Mucosa of stomach (tissue), 1 donor: Measurements from ENCODE around the gene GIMAP1.
A peak's percentile ranks its signal among the peaks of the same experiment; 100 is the strongest.

Source experiments
- H3K27me3 ChIP-seq: one replicate; pipeline ENCODE4 v1.7.0; 2013; ENCODE audit warnings: mild to moderate bottlenecking, low read length; ENCODE audit not compliant: control insufficient read depth, insufficient read depth
- H3K36me3 ChIP-seq: one replicate; pipeline ENCODE4 v1.7.0; 2013; ENCODE audit warnings: low read length; ENCODE audit not compliant: control insufficient read depth, insufficient read depth
- H3K4me1 ChIP-seq: one replicate; pipeline ENCODE4 v1.7.0; 2013; ENCODE audit warnings: mild to moderate bottlenecking, low read length; ENCODE audit not compliant: control insufficient read depth, insufficient read depth
- H3K4me3 ChIP-seq: one replicate; pipeline ENCODE4 v1.7.0; 2013; ENCODE audit warnings: low read length
- H3K9ac ChIP-seq: one replicate; pipeline ENCODE4 v1.7.0; 2013; ENCODE audit warnings: mild to moderate bottlenecking, low read length, moderate library complexity
- H3K9me3 ChIP-seq: one replicate; pipeline ENCODE4 v1.7.0; 2013; ENCODE audit warnings: mild to moderate bottlenecking, low read length, moderate library complexity; ENCODE audit not compliant: control insufficient read depth
- donor health status: Pancreatic carcinoma.

GIMAP1 gene

DNA sequence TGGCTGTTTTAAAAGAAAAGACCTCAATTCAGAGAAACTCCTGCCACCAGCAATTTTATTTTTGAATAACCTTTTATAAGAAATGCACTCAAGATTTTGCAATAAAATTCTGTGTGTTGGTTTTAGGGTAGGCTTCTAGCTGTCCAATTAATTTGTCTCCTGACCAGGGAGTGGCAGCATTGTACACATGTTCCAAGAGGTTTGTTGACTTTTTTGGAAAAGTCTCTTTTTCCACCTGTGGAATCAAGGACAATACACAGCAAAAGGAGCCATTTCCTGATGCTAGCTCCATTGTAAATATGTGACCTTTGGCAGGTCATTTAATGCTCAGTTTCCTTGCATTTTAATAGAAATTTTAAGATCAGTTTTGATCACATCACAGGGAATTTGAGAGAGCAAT, 22.6 kb downstream of the GIMAP1 start:
- Histone ChIP-seq H3K4me1 (no peaks in the 10 kb centered on the region), H3K36me3 (no peaks in the 10 kb centered on the region), H3K4me3 (no peak overlapping the region), H3K9ac (peak overlapping the region; percentile 30), H3K9me3 (no peaks in the 10 kb centered on the region), H3K27me3 (peaks cover 4% of the 10 kb centered on the region)

DNA sequence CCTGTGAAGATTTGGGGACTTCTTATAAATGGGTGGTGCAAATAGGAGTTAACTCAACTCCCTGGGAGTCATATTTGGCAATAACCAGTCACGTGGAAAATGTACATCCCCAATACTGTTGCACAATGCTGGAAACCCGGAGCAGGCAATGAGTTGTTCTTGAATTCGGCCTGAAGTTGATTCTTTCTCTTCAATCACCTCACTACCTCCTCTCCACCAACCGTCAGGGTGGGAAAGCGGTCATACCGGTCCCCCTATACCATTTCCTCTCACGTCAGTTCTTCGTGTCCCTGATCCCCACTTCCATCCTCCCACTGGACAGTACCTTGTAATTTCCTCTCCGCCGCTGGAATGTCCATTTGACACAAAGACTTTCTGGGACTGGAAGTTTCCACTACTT, 23.6 kb downstream of the GIMAP1 start:
- Histone ChIP-seq H3K4me1 (no peaks in the 10 kb centered on the region), H3K36me3 (no peaks in the 10 kb centered on the region), H3K4me3 (no peak overlapping the region), H3K9me3 (no peaks in the 10 kb centered on the region), H3K27me3 (peaks cover 4% of the 10 kb centered on the region), H3K9ac (no peak overlapping the region)

DNA sequence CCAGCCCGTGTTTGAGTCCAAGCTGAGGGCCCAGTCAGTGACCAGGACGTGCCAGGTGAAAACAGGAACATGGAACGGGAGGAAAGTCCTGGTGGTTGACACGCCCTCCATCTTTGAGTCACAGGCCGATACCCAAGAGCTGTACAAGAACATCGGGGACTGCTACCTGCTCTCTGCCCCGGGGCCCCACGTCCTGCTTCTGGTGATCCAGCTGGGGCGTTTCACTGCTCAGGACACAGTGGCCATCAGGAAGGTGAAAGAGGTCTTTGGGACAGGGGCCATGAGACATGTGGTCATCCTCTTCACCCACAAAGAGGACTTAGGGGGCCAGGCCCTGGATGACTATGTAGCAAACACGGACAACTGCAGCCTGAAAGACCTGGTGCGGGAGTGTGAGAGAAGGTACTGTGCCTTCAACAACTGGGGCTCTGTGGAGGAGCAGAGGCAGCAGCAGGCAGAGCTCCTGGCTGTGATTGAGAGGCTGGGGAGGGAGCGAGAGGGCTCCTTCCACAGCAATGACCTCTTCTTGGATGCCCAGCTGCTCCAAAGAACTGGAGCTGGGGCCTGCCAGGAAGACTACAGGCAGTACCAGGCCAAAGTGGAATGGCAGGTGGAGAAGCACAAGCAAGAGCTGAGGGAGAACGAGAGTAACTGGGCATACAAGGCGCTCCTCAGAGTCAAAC, 26.0 kb downstream of the GIMAP1 start:
- no peak overlapping the region for H3K9ac ChIP-seq
- H3K4me1 ChIP-seq = no peaks in the 10 kb centered on the region
- H3K27me3 ChIP-seq = peaks cover 4% of the 10 kb centered on the region
- H3K4me3 ChIP-seq = no peak overlapping the region
- H3K36me3 ChIP-seq = no peaks in the 10 kb centered on the region
- H3K9me3 ChIP-seq = no peaks in the 10 kb centered on the region

DNA sequence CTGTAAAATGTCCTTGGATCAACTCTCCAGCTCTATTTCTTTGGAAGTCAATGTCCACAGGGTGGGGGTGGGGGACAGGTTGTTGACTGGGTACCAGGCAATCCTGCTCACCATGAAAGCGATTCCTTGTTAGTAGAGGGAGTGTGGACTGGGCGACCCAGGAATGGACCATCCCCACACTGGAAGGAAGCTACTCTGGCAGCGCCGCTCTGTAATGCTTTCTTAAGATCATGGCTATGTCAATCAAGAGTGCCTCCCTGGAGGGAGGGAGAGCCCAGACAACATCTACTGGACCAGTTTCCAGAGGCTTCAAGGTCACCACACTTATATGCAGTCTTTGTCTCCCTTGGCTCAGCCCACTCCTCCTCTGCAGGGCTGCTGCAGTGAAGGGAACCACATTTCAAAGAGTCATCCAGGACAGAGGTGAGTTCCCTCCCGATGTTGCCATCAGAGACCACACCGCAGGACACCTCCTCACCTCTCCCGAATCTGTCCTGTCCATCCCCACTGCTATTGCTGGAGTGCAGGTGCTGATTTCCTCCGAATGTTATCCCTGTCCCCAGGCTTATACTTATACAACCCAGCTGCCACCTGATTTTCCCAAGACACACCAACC, 27.7 kb downstream of the GIMAP1 start:
- Histone ChIP-seq H3K36me3 (no peaks in the 10 kb centered on the region), H3K9me3 (no peaks in the 10 kb centered on the region), H3K4me3 (no peak overlapping the region), H3K9ac (no peak overlapping the region), H3K27me3 (peaks cover 5% of the 10 kb centered on the region), H3K4me1 (no peaks in the 10 kb centered on the region)

- Histone ChIP-seq H3K4me3 (no peak overlapping the region), H3K4me1 (no peaks in the 10 kb centered on the region), H3K9me3 (no peaks in the 10 kb centered on the region), H3K9ac (no peak overlapping the region), H3K27me3 (peaks cover 5% of the 10 kb centered on the region), H3K36me3 (no peaks in the 10 kb centered on the region)
Observed at GRCh38 chr7:150745086-150745485, 28.7 kb downstream of the GIMAP1 start.

DNA sequence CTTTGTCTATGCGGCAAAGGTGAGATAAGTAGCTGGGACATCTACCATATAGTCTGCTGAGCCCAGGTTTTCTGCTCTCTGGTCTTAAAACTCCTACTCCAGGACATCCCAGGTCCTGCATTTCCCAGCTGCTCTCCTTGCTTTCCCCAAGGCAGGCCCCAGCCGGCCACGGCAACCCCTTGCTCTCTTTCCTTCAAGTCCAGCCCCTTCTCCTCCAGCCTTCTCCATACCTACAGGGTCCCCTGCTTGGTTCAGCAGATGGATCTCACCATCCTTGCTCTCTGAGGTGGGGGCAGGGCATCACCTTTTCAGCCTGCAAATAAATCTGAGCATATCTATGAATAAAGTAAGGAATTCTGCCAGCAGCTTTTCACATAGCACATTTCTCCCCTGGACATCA, 29.5 kb downstream of the GIMAP1 start:
- Histone ChIP-seq H3K27me3 (peaks cover 5% of the 10 kb centered on the region), H3K36me3 (no peaks in the 10 kb centered on the region), H3K4me1 (no peaks in the 10 kb centered on the region), H3K9me3 (no peaks in the 10 kb centered on the region), H3K9ac (no peak overlapping the region), H3K4me3 (no peak overlapping the region)

DNA sequence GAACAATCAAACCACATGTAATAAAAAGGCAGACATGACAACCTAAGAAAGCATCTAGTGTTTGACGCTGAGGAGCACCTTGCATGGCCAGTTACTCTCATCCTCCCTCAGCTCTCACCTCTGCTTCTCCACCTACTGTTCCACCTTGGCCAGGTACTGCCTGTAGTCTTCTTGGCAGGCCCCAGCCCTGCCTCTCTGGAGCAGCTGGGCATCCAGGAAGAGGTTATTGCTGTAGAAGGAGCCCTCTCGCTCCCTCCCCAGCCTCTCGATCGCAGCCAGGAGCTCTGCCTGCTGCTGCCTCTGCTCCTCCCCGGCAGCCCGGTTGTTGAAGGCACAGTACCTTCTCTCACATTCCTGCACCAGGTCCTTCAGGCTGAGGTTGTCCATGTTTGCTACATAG, 30.5 kb downstream of the GIMAP1 start:
- Histone ChIP-seq H3K9ac (no peak overlapping the region), H3K4me1 (no peaks in the 10 kb centered on the region), H3K36me3 (no peaks in the 10 kb centered on the region), H3K4me3 (no peak overlapping the region), H3K9me3 (no peaks in the 10 kb centered on the region), H3K27me3 (peaks cover 5% of the 10 kb centered on the region)

- Histone ChIP-seq H3K36me3 (no peaks in the 10 kb centered on the region), H3K27me3 (peaks cover 5% of the 10 kb centered on the region), H3K9me3 (no peaks in the 10 kb centered on the region), H3K4me3 (no peak overlapping the region), H3K9ac (no peak overlapping the region), H3K4me1 (no peaks in the 10 kb centered on the region)
Observed at GRCh38 chr7:150748376-150748775, 32.0 kb downstream of the GIMAP1 start.

GRCh38 chr7:150751702-150752101, 35.3 kb downstream of the GIMAP1 start:
- H3K36me3 ChIP-seq = no peaks in the 10 kb centered on the region
- peaks cover 5% of the 10 kb centered on the region for H3K27me3 ChIP-seq
- H3K9me3 ChIP-seq = no peaks in the 10 kb centered on the region
- no peak overlapping the region for H3K4me3 ChIP-seq
- no peak overlapping the region for H3K9ac ChIP-seq
- no peaks in the 10 kb centered on the region for H3K4me1 ChIP-seq

DNA sequence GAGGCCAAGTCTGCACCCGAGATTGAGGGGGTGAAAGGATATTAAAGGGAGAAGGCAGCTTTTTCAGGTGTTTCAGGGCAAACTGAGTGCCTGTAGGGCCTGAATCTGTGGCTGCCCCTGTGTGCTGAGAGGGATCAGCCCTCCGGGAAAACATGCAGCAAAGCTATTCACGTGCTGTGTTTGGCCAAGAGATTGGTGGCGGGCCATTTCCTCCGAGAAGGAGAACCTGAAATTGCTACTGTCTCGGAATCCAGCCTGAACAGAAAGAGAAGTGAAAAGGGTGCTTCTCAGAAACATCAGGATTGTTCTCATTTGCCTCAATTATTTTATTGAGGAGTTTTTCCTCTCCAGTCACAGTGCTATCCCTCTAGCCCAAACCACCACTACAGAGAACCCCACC, 36.8 kb downstream of the GIMAP1 start:
- Histone ChIP-seq H3K4me1 (no peaks in the 10 kb centered on the region), H3K36me3 (no peaks in the 10 kb centered on the region), H3K4me3 (no peak overlapping the region), H3K27me3 (no peaks in the 10 kb centered on the region), H3K9me3 (no peaks in the 10 kb centered on the region), H3K9ac (no peak overlapping the region)

DNA sequence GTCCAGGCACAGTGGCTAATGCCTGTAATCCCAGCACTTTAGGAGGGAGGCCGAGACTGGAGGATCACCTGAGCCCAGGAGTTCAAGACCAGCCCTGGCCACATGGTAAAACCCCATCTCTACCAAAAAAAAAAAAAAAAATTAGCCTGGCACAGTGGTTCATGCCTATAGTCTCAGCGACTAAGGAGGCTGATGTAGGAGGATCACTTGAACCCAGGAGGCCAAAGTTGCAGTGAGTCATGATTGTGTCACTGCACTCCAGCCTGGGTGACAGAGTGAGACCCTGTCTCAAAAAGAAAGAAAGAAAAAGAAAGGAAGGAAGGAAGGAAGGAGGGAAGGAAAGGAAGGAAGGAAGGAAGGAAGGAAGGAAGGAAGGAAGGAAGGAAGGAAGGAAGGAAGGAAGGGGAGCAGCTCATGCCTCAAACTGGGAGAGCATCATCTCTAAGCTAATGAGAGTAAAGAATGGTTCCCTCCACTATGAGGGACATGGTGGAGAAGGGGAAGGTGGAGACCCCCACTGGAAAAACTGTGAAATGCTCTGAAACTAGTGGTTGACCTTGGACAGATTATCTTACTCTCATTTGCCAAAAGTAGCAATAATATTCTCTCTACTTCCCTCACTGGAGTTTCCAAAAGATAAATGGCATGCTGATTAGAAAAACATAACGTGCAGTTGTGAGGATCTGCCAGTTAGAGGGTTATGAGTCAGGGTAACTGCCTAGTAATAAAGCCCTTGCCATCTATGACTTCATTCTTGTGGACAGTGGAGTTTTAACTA, 37.6 kb downstream of the GIMAP1 start:
- H3K4me1 ChIP-seq = no peaks in the 10 kb centered on the region
- no peaks in the 10 kb centered on the region for H3K36me3 ChIP-seq
- H3K27me3 ChIP-seq = no peaks in the 10 kb centered on the region
- H3K9me3 ChIP-seq = no peaks in the 10 kb centered on the region
- no peak overlapping the region for H3K4me3 ChIP-seq
- no peak overlapping the region for H3K9ac ChIP-seq

GRCh38 chr7:150754951-150755350, 38.5 kb downstream of the GIMAP1 start:
- Histone ChIP-seq H3K27me3 (no peaks in the 10 kb centered on the region), H3K36me3 (no peaks in the 10 kb centered on the region), H3K4me1 (no peaks in the 10 kb centered on the region), H3K9ac (no peak overlapping the region), H3K9me3 (no peaks in the 10 kb centered on the region), H3K4me3 (no peak overlapping the region)
